Astrocyte of the cerebellum (primary cell): ENCODE measurements around the gene BRD1.

Experiments used
- DNase-seq: peaks from one replicate; pipeline ENCODE4 v3.0.0-alpha.2; 2011; ENCODE audit warnings: low read depth
- H3K4me3 ChIP-seq: 2 replicates; pipeline ENCODE4 v1.5.1; 2011; ENCODE audit warnings: mild to moderate bottlenecking, low read depth, low read length, moderate library complexity
- in situ Hi-C: cut with HindIII; loops from 2 replicates; pipeline ENCODE4 v1.10.0; 2017; ENCODE audit warnings: low sequenced_read_pairs
- TF ChIP-seq, protein P1 (sequence below): IDR thresholded peaks from 2 replicates; pipeline ENCODE4 v1.5.1; 2012; ENCODE audit warnings: low read length, low read depth, moderate library complexity, mild to moderate bottlenecking; ENCODE audit errors: missing control alignments

The BRD1 gene

DNA sequence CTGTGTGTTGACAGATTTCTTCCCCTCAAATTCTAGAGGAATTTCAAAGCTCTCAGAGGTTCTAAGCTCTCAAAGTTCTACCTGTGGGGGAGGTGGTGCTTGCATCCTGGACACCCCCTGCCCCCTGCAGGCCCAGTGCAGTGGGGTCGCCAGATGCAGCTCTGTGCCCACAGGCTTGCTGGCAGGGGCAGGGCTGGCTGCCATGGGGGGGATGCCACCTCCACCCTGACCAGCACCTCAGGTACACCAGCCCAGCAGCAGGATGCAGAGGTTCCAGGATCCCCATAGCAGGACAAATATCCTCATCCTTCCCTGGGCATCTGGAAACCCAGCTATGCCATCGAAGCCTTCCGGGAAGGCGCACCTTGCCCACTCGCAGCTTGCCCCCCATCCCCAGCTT is 91.1 kb downstream of the BRD1 start:
- no peak for DNase-seq
- TF ChIP-seq, protein P1, sequence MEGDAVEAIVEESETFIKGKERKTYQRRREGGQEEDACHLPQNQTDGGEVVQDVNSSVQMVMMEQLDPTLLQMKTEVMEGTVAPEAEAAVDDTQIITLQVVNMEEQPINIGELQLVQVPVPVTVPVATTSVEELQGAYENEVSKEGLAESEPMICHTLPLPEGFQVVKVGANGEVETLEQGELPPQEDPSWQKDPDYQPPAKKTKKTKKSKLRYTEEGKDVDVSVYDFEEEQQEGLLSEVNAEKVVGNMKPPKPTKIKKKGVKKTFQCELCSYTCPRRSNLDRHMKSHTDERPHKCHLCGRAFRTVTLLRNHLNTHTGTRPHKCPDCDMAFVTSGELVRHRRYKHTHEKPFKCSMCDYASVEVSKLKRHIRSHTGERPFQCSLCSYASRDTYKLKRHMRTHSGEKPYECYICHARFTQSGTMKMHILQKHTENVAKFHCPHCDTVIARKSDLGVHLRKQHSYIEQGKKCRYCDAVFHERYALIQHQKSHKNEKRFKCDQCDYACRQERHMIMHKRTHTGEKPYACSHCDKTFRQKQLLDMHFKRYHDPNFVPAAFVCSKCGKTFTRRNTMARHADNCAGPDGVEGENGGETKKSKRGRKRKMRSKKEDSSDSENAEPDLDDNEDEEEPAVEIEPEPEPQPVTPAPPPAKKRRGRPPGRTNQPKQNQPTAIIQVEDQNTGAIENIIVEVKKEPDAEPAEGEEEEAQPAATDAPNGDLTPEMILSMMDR, result no peak
- in situ Hi-C loops, result no loop called here
- no peak overlapping the region for H3K4me3 ChIP-seq

DNA sequence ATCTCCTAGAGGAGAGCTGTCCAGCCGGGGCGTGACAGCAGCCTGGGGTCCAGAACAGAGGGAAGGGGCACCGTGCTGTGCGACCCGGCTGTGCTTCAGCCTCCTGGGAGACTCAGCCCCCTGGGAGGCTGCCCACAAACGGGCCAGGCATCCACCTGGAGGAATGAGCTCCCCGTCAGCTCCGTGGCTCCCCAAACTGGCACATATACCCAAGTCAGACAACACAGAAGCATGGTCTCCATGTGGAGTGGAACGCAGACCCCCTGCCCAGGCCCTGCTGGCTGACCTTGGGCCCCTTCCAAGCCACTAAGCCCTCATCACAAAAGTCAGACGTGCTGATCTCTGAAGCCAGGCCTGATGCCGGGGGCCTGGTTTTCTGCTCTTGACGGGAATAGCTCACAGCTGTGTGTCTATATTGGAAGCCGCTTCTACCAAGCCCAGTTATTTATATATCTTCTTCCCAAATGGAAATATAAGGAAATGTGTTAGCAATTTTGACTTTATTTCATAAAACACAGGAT is 91.7 kb downstream of the BRD1 start:
- TF ChIP-seq, protein P1, result no peak
- in situ Hi-C loops, result no loop called here
- no peak overlapping the region for H3K4me3 ChIP-seq
- no peak for DNase-seq

DNA sequence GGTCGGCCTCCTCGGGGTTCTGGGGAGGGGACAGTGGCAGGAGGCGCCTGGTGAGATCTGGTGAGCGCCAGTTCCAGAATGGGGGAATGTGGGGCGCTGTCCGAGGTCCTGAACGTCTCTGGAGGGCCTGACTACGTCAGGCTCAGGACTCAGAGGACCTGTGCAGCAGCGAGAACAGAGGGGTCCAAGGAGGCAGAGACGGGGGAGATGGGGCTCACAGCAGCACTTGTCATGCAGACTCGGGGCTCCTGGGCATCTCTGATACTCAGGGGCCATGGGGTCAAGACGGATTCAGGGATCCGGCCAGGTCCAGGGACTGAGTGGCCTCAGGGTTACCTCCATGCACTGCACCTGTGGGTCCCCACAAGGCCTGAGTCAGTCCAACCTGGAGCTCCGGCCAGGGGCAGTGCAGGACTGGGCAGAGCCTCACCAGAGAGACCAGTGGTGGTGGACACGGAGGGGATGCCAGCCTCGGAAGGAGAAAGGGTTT is 92.2 kb downstream of the BRD1 start:
- DNase-seq, result no peak
- in situ Hi-C loops, result no loop called here

DNA sequence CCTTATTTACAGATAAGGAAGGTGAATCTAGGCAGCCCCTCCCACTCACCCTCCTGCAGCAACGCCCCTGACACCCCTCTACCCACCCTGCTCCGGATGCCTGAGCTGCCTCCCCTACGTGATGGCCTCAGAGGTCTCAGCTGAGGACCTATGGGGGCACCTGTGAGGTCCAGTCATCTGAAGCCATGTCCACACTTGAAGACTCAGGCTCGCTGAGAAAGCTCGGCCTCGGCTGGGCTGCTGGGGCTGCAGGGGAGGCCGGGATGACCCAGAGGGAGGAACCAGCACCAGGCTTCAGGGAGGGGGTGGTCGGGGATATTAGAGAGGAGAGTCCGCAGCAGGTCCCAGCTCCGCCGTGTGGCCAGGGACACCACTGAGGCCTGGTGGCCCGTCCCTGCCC is 92.8 kb downstream of the BRD1 start:
- TF ChIP-seq, protein P1, result no peak
- no peak overlapping the region for H3K4me3 ChIP-seq
- in situ Hi-C loops, result no loop called here
- no peak for DNase-seq

More for the DNA sequence above, 92.2 kb downstream of the BRD1 start:
- TF ChIP-seq, protein P1, result no peak
- H3K4me3 ChIP-seq, result no peak overlapping the region

DNA sequence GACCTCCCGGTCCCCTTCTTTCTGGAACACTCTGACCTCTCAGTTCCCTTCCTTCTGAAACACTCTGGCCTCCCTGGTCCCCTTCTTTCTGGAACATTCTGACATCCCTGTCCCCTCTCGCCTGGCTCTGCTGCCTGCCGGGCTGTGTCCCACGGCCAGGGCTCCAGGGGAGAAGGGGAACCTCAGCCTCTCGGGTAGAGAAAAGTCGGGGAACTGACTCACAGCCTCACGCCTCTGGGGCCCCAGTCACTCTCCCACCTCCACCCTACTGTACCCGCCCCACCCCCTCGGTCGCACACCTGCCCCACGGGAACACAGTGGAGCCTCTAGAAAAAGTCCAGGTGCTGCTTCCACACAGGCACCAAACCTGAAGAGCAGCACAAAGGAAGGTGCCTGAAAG is 93.3 kb downstream of the BRD1 start:
- no peak for DNase-seq
- in situ Hi-C loops, result no loop called here
- TF ChIP-seq, protein P1, result no peak
- no peak overlapping the region for H3K4me3 ChIP-seq

DNA sequence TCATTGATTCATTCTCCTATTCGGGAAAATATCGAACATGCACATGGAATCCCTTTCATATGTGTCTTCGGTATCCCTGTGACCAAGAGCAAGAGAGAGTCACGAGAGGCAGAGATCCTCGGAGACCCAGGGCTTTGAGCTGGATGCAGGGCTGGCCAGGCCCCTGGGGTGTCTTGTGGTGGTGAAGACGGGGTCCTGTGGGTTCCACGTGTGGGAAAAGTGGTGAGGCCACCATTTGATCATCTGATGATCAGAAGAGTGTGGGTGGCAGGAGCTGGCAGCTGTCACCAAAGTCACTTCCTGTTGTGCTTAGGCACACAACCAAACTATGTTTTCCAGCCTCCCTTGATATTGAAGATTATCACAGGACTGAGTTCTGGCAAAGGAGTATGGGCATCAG is 94.0 kb downstream of the BRD1 start:
- no peak overlapping the region for H3K4me3 ChIP-seq
- in situ Hi-C loops, result no loop called here
- TF ChIP-seq, protein P1, result no peak
- DNase-seq, result no peak
